SU-DHL-6 (cell line): ENCODE data around the gene ACAN.

Experiments
- H2AFZ ChIP-seq: fragments of 200-600 bp; sonication (generic); 2 replicates; pipeline ENCODE4 v1.6.1; 2014; ENCODE audit warnings: low read depth, mild to moderate bottlenecking, moderate library complexity, mixed read lengths, antibody characterized with exemption, low read length; ENCODE audit not compliant: severe bottlenecking
- H3F3A ChIP-seq: fragments of 200-600 bp; shearing (Covaris generic); 2 replicates; pipeline ENCODE4 v1.6.0; 2016; ENCODE audit warnings: antibody characterized with exemption, mild to moderate bottlenecking; ENCODE audit not compliant: insufficient read depth
- H3K27ac ChIP-seq: fragments of 200-600 bp; sonication (generic); 2 replicates; pipeline ENCODE4 v1.5.1; 2016; ENCODE audit warnings: low read depth, mild to moderate bottlenecking, low read length, moderate library complexity, mixed read lengths
- H3K27me3 ChIP-seq: fragments of 200-600 bp; sonication (generic), shearing (Covaris generic); 2 replicates; pipeline ENCODE4 v1.6.0; 2014; ENCODE audit warnings: mild to moderate bottlenecking, low read length
- H3K36me3 ChIP-seq: fragments of 200-600 bp; sonication (generic); 2 replicates; pipeline ENCODE4 v1.6.1; 2014; ENCODE audit warnings: mild to moderate bottlenecking, low read length, mixed read lengths
- H3K4me2 ChIP-seq: fragments of 300-600, 200-600 bp; shearing (Covaris generic), sonication (generic); 2 replicates; pipeline ENCODE4 v1.6.0; 2014; ENCODE audit warnings: low read length, low read depth, mild to moderate bottlenecking; ENCODE audit not compliant: poor library complexity, severe bottlenecking
- H3K4me3 ChIP-seq: fragments of 200-600 bp; sonication (generic); 2 replicates; pipeline ENCODE4 v1.5.1; 2014; ENCODE audit warnings: antibody characterized with exemption, low read length, mild to moderate bottlenecking, mixed read lengths; ENCODE audit not compliant: insufficient read depth, poor library complexity, severe bottlenecking
- H3K79me2 ChIP-seq: fragments of 200-600 bp; sonication (generic); 2 replicates; pipeline ENCODE4 v1.6.1; 2014; ENCODE audit warnings: mild to moderate bottlenecking, low read length, moderate library complexity; ENCODE audit not compliant: insufficient read depth
- H3K9ac ChIP-seq: fragments of 200-600 bp; sonication (generic); 2 replicates; pipeline ENCODE4 v1.7.0; 2014; ENCODE audit warnings: mild to moderate bottlenecking, low read length
- H3K9me2 ChIP-seq: fragments of 200-600 bp; sonication (generic); replicated peaks from 2 replicates; pipeline ENCODE4 v1.6.1; 2014; ENCODE audit warnings: low read length; ENCODE audit not compliant: insufficient read depth
- H3K9me3 ChIP-seq: fragments of 200-600 bp; sonication (generic); 2 replicates; pipeline ENCODE4 v1.6.1; 2014; ENCODE audit warnings: low read length, mixed read lengths; ENCODE audit not compliant: insufficient read depth
- H4K20me1 ChIP-seq: fragments of 200-600 bp; sonication (generic); 2 replicates; pipeline ENCODE4 v1.6.1; 2014; ENCODE audit warnings: low read depth, mild to moderate bottlenecking, antibody characterized with exemption, low read length, moderate library complexity, mixed read lengths
- EZH2phosphoT487 ChIP-seq: fragments of 200-600 bp; sonication (generic), shearing (Covaris generic); conservative IDR thresholded peaks from 2 replicates; pipeline ENCODE4 v1.6.1; 2018; ENCODE audit warnings: mild to moderate bottlenecking, antibody characterized with exemption, low read length, moderate library complexity, mixed read lengths
- TF ChIP-seq, protein P1 (sequence below): fragments of 200-600 bp; sonication (generic); IDR thresholded peaks from one replicate; pipeline ENCODE4 v1.5.1; 2017; ENCODE audit warnings: antibody characterized with exemption, mild to moderate bottlenecking, low read length, moderate library complexity; ENCODE audit not compliant: insufficient read depth, poor library complexity, severe bottlenecking

The ACAN gene

GRCh38 chr15:88871313-88871712, 68.1 kb downstream of the ACAN start:
- no peaks in the 10 kb centered on the region for H3F3A ChIP-seq
- no peaks in the 10 kb centered on the region for H3K27me3 ChIP-seq
- no peak overlapping the region for H3K9ac ChIP-seq
- H3K4me2 ChIP-seq, result no peak overlapping the region
- H2AFZ ChIP-seq, result no peak overlapping the region
- no peaks in the 10 kb centered on the region for H3K79me2 ChIP-seq
- H3K9me3 ChIP-seq, result no peaks in the 10 kb centered on the region
- no peak overlapping the region for H3K4me3 ChIP-seq
- TF ChIP-seq, protein P1, sequence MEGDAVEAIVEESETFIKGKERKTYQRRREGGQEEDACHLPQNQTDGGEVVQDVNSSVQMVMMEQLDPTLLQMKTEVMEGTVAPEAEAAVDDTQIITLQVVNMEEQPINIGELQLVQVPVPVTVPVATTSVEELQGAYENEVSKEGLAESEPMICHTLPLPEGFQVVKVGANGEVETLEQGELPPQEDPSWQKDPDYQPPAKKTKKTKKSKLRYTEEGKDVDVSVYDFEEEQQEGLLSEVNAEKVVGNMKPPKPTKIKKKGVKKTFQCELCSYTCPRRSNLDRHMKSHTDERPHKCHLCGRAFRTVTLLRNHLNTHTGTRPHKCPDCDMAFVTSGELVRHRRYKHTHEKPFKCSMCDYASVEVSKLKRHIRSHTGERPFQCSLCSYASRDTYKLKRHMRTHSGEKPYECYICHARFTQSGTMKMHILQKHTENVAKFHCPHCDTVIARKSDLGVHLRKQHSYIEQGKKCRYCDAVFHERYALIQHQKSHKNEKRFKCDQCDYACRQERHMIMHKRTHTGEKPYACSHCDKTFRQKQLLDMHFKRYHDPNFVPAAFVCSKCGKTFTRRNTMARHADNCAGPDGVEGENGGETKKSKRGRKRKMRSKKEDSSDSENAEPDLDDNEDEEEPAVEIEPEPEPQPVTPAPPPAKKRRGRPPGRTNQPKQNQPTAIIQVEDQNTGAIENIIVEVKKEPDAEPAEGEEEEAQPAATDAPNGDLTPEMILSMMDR, result no peak
- no peak for TF ChIP-seq EZH2phosphoT487
- no peak overlapping the region for H3K27ac ChIP-seq
- H3K9me2 ChIP-seq, result no peaks in the 10 kb centered on the region
- H4K20me1 ChIP-seq, result no peaks in the 10 kb centered on the region
- H3K36me3 ChIP-seq, result no peaks in the 10 kb centered on the region

DNA sequence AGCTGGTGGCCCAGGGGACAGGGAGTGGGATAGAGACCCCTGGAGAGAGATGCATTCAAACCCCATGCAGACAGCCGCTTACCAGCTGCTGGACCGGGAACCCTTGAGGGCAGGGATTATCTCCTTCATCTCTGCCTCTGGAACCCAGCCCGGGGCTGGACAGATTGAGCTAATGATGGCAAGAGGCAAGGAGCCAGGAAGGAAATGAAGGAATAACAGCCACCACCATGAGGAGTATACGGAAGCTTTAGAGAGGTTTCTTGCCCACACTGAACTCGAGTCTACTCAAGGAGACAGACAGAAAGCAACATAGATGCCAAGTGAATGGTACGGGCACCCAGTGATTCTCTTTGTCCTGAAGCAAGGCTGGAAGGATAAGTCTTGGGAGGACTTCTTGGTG, 68.9 kb downstream of the ACAN start:
- H3F3A ChIP-seq, result no peaks in the 10 kb centered on the region
- H3K9ac ChIP-seq, result no peak overlapping the region
- no peaks in the 10 kb centered on the region for H4K20me1 ChIP-seq
- H3K4me3 ChIP-seq, result no peak overlapping the region
- no peak overlapping the region for H3K4me2 ChIP-seq
- no peaks in the 10 kb centered on the region for H3K36me3 ChIP-seq
- H2AFZ ChIP-seq, result no peak overlapping the region
- H3K9me2 ChIP-seq, result no peaks in the 10 kb centered on the region
- H3K27me3 ChIP-seq, result no peaks in the 10 kb centered on the region
- no peak for TF ChIP-seq EZH2phosphoT487
- TF ChIP-seq, protein P1, result no peak
- H3K27ac ChIP-seq, result no peak overlapping the region
- H3K9me3 ChIP-seq, result no peaks in the 10 kb centered on the region
- no peaks in the 10 kb centered on the region for H3K79me2 ChIP-seq

GRCh38 chr15:88872706-88873105, 69.5 kb downstream of the ACAN start:
- TF ChIP-seq EZH2phosphoT487, result no peak
- TF ChIP-seq, protein P1, result no peak
- Histone ChIP-seq H3K27me3 (no peaks in the 10 kb centered on the region), H3K4me3 (no peak overlapping the region), H3K4me2 (no peak overlapping the region), H3K36me3 (no peaks in the 10 kb centered on the region), H3K27ac (no peak overlapping the region), H3K9me3 (no peaks in the 10 kb centered on the region), H3K79me2 (no peaks in the 10 kb centered on the region), H3K9me2 (no peaks in the 10 kb centered on the region), H3F3A (no peaks in the 10 kb centered on the region), H2AFZ (no peak overlapping the region), H3K9ac (no peak overlapping the region), H4K20me1 (no peaks in the 10 kb centered on the region)
